HK-2 (cell line): ENCODE measurements around the gene BCL11A.

Source experiments
- DNase-seq: peaks from one replicate; pipeline ENCODE4 v3.0.0-alpha.2; 2018; ENCODE audit not compliant: unreplicated experiment

The BCL11A gene

DNA sequence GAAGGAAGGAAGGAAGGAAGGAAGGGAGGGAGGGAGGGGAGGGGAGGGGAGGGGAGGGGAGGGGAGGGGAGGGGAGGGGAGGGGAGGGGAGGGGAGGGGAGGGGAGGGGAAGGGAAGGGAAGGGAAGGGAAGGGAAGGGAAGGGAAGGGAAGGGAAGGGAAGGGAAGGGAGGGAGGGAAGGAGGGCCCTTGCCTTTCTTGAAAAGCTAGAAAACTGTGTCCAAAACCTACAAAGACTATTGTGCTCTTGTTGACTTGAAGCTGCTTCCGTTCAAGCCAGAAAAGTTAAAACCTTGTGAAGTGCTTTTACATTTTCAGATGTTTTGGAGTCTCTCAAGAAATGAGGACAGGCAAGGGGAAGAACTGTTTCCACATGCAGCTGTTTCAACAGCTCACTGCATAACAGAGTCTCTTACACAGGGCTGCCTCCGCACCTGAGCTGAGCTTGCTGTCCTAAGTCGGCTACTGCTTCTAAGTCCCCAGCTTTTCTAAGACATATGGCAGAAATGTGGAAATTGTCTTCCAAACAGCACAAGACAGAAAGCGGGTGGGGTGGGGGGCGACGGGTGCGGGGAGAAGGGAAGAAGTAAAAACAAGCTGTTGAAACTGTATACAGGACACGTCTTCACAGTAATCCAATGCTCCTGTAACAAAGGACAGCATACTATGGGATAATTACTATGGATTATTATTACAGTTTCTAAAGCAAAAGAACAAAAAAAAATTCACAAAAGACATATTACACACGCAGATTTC, 46.1 kb downstream of the BCL11A start:
- DNase-seq: no peak

- no peak for DNase-seq
Measured at GRCh38 chr2:60505880-60506260, 47.6 kb downstream of the BCL11A start.

DNA sequence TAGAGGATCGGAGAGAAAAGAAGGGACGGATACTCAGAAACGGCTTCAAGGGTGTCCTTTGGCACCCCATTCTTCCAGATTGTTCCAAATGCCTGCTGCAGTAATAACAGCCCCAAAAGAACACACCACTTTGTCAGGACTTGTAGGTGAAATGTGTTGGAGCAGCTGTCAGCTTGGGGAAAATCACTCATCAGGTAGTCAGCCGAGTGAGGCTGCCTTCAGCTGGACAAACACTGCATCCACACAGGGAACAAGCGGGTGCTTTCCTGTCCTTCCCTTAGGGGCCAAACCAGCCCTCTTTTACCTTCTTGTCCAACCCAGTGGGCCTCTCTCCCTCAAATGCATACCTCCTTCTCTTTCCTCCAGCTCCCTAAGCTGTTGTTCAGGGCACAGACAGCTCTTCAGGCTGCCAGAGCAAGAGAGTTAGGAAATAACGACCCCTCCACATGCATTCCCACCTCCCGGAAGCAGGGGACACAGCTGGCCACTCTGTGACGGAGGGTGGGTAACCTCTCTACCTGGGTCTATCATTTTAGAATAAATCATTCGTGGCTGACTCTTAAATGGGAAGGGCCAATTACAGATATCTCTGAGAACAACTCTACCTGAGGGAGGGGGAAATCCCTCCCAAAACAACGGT, 48.1 kb downstream of the BCL11A start:
- no peak for DNase-seq

DNA sequence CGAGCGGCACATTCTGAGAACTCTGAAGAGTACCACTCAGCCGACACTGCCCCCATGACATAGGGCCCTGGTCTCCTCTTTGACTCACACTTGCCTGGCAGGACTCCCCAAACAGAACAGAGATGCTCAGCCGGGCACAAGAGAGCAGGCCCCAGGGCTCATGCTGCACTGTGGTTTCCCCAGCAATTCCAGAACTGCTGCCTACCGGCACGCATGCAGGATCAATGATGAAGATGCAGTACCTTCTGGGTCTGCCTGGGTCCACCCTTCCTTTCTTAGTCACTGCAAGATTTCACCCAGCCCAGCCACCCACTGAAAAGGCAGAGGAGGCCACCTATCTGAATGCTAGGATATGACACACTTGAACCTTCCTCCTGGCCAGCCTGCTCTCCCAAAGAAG, 49.4 kb downstream of the BCL11A start:
- DNase-seq: no peak

DNA sequence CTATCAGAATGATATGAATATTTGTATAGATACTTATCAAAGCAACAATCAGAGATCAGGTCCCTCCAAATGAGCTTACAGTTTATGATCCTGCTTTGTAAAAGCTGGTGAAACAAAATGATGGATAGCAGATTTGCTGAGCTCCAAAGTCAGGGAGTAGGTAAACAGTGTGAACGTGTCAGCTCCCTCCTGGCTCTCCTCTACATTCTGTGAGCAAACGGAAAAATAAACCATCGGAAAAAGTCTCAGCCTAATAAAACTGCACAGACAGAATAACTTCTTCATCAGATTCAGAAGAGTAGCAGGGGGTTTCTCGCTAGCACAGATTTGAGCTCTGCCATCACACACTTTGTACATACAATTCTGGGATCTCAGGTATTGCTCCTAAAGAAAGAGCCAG, 51.3 kb downstream of the BCL11A start:
- no peak for DNase-seq

DNA sequence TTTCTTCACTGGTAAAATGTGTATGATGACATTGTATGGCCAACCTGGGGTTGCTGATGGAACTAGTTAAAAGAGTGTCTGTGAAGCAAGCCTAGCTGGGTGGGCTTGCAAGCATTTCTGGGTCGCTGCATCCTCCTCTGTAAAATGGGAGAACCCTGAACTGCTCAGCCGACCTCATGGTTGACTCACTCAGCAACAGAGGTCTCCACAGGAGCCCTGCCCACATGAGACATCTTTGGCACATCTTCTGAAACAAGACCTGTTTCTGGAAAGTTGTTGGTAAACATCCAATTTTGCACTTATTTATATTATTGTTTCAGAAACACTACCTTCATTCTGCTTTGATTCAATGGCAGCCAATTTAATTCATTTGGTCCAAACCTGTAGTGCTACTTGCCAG, 52.6 kb downstream of the BCL11A start:
- no peak for DNase-seq

- DNase-seq: no peak
Measured at GRCh38 chr2:60499651-60500265, 53.7 kb downstream of the BCL11A start.

DNA sequence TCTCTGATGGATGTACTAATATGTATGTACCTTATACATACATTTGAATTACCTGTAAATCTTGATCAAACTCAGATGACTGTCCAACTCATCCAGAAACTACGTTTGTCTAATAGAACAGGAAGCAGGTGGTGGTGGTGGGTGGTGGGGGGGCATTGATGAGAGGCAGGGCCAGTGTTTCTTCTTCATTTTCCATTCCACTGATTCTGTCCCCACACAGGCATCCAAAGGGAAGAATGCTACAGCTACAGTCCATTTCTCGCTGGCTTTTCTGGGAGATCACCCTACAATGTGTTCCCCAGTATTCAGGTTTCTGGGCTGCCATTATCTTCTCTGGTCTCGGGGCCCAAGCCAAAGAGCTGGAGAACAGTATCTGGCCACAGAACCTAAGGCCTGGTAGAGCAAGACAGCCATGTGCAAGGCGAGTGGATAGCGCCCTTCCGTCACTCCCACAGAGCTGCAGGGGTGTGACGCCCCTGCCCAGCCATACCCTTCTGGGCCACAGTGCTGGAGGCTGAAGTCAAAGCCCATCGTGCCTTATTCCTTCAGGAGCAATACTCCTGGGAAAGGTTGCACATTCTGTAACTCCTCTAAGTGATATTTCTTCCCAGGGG, 54.5 kb downstream of the BCL11A start:
- DNase-seq: no peak

DNA sequence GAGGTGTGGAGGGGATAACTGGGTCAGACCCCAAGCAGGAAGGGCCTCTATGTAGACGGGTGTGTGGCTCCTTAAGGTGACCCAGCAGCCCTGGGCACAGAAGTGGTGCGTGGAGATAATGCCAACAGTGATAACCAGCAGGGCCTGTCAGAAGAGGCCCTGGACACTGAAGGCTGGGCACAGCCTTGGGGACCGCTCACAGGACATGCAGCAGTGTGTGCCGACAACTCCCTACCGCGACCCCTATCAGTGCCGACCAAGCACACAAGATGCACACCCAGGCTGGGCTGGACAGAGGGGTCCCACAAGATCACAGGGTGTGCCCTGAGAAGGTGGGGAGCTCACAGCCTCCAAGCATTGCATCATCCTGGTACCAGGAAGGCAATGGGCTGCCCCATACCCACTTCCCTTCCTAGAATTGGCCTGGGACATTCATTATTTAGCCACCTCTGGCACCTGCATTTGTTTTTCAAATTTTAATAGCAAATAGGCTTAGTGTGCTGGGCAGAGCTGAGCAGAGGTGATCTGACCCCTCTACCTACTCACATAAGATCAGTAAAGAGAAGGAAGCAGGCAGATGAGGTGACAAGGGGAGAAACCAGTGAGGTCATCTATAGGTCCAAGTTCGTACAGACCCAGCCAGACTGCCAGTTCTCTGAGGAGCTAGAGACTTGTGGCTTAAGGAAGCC, 55.2 kb downstream of the BCL11A start:
- no peak for DNase-seq

GRCh38 chr2:60497500-60497899, 56.0 kb downstream of the BCL11A start:
- DNase-seq: no peak

- no peak for DNase-seq
Measured at GRCh38 chr2:60496956-60497355, 56.5 kb downstream of the BCL11A start.

GRCh38 chr2:60496475-60496874, 57.0 kb downstream of the BCL11A start:
- DNase-seq: no peak

DNA sequence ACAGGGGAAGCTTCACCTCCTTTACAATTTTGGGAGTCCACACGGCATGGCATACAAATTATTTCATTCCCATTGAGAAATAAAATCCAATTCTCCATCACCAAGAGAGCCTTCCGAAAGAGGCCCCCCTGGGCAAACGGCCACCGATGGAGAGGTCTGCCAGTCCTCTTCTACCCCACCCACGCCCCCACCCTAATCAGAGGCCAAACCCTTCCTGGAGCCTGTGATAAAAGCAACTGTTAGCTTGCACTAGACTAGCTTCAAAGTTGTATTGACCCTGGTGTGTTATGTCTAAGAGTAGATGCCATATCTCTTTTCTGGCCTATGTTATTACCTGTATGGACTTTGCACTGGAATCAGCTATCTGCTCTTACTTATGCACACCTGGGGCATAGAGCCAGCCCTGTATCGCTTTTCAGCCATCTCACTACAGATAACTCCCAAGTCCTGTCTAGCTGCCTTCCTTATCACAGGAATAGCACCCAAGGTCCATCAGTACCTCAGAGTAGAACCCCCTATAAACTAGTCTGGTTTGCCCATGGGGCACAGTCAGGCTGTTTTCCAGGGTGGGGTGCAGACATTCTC, 58.3 kb downstream of the BCL11A start:
- no peak for DNase-seq

- DNase-seq: no peak
Measured at GRCh38 chr2:60493804-60494387, 59.6 kb downstream of the BCL11A start.

DNA sequence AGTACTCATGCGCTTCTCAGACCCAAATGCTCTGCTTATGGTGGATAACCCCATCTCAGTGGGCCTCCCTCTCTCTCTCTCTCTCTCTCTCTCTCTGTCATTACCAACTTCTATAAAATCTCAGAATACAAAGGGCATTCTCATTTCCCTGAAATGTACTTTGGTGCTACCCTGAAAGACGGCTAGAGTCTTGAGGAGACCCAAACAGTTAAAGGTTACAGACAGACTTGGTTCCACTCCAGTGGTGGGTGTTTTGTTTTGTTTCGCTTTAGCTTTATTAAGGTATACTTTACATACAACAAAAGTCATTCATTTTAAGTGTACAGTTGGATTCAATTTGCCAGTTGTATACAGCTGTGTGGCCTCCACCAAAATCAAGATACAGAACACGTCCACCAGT, 60.9 kb downstream of the BCL11A start:
- DNase-seq: no peak

- DNase-seq: no peak
Measured at GRCh38 chr2:60490848-60491247, 62.6 kb downstream of the BCL11A start.

- DNase-seq: no peak
Measured at GRCh38 chr2:60490441-60490840, 63.0 kb downstream of the BCL11A start.

DNA sequence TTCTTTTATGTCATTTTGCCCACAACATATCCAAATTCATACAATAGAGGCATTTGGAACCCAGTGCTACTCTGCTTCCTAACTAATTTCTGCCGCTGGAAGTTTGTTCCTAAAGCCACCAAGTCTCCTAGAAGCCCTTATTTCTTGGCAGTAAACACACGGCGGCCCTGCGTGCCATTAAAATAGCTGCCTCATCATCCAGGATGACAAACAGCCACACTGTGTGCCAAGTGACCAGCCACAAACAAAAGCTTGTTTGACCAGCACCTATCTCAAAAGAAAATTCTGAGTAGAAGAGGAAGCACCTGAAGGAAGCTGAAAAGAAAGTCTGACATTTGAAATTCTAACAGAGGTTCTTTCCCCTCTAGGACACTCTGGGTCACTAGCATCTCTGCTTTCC, 64.2 kb downstream of the BCL11A start:
- DNase-seq: no peak

GRCh38 chr2:60488291-60488690, 65.2 kb downstream of the BCL11A start:
- no peak for DNase-seq

GRCh38 chr2:60487174-60487573, 66.3 kb downstream of the BCL11A start:
- DNase-seq: no peak

GRCh38 chr2:60486551-60486950, 66.9 kb downstream of the BCL11A start:
- DNase-seq: no peak
